HG02885 (cell line): Measurements from ENCODE around the gene TUFT1.
"Not testable (repeated sequence)": the region's sequence is repeated elsewhere in the genome, so short reads cannot be mapped to it uniquely, and the experiment has no call there.

ENCODE experiments used
- ATAC-seq: cut with Tn5 transposase; IDR thresholded peaks from one replicate; pipeline ENCODE4 v1.9.1; 2021; ENCODE audit warnings: mild to moderate bottlenecking; ENCODE audit not compliant: unreplicated experiment, poor library complexity

TUFT1 gene

DNA sequence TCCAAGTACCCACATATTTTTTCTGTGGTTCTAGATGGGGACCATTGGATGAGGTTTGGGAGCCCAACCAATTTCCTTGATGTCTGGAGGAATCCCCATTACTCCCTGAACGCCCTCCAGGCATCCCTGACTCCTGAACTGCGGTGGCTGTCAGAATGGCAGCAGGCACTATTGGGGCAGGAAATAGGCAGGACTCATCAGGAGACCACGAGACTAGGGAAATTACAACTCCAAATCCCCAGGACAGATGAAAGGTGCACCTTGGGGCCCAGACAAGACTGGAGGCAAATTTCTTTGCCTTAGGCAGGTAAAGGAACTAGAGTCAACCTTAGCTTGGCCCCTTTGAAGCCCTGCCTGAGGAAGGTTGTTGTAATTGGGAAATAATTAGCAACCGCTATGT lies 27.8 kb upstream of the TUFT1 start:
- ATAC-seq: no peak

DNA sequence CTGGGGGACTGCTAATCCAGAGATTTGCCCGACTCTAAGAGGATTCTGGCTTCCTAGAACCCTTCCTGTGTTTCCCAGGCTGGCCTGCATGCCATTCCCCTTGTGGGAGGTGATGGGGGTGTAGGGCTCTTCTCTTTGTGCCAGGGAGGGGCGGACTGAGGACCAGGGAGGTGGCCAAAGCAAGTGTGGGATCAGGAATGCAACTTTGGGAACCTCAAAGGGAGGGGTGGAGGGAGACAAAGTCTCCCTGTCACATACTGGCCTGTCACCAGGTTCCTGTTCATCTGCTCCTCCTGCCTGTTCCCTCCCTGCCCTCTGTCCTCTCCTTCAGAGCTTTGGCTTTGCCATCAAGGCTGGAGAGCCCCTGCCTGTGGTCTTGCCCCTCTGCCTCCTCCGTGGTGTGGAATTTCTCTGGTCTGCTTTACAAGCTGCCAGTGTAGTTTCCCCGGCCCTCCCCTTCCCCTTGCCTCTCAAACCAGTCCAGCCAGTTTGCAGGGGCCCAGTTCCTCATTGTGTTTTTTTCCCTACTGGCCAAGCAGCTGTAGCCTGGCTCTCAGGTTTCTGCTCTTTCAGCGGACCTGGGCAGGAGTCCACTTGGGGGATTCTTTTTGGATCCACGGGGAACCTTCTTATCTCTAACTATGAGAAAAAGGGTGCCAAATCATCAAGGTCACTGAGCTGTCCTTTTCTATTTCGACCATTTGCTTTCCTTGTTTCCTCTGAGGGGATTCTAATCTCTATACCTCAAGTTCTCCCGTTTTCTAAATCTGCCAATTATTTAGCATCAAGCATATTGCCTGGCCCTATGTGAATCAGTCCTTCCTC lies 27.1 kb upstream of the TUFT1 start:
- ATAC-seq: no peak

DNA sequence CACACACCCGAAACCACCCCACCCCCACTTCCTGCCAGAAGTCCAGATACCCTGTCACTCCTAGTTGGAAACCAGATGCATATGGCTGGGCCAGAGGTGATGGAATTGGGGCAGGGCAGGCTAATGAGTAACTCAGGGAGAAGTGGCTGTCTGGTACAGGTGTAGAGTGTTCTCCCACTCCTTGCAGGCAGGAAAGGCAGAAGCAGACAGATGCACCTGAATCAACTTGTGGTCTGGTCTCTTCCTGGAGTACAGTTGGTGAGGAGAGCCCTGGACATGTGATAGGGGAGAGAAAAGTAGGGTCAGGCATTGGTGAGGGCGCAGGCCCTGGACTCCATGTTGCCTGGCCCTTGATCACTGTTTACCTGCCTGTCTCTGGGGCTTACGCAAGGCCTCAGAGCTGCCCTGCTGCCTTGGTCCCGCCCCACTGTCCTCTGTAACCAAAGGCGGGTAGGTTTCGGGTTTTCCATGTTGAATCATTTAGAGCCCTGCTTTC lies 26.4 kb upstream of the TUFT1 start:
- ATAC-seq: no peak

DNA sequence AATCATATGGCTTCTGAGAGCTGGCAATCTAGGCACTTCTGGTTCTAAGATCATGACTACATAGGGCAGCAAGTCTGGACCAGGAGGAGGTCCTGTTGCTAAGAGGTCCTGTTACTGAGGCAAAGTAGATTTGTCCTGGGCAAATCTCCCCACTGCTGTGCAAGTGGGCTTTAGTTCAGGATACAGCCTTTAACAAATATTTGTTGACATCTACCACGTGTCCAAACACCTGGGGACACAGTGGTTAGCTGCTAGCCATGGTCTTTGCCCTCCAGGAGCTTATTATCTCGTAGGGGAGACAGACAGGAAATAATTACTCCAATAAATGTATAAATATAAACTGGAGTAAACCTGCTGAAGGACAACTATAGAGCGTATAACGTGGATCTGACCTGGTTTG lies 25.7 kb upstream of the TUFT1 start:
- ATAC-seq: no peak

DNA sequence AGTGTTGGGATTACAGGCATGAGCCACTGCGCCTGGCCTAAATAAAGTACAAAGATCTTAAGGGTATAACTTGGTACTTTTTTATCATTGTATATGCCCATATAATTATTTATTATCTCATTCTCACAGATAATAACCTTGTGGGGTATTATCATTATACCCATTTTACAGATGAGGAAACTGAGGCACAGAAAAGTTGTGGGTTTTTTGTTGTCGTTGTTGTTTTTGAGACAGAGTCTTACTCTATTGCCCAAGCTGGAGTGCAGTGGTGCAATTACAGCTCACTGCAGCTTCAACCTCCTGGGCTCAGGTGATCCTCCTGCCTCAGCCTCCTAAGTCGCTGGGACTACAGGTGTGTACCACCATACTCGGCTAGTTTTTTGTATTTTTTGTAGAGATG lies 24.8 kb upstream of the TUFT1 start:
- ATAC-seq: no peak

DNA sequence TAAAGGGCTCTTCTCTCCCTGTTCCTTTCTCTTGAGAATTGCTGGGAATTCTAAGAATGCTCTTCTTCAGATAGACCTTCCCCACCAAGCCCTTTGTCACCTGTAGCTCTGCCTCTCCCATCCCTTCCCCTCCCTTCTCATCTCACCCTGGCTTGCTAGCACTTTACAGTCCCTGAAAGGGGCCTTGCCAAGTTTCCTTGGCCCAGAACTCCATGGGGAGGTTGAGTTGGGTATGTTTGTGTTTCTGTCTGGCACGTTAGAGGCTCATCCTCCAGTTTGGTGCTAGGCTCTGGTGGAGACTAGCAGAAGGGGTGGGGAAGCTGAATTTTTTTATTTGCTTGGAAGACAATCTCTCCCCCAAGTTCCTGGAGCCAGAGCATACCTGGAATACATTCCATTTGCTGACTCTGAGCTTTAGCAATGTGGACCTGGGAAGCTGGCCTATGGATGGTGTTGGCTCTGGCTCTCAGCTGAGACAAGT lies 24.0 kb upstream of the TUFT1 start:
- no peak for ATAC-seq

DNA sequence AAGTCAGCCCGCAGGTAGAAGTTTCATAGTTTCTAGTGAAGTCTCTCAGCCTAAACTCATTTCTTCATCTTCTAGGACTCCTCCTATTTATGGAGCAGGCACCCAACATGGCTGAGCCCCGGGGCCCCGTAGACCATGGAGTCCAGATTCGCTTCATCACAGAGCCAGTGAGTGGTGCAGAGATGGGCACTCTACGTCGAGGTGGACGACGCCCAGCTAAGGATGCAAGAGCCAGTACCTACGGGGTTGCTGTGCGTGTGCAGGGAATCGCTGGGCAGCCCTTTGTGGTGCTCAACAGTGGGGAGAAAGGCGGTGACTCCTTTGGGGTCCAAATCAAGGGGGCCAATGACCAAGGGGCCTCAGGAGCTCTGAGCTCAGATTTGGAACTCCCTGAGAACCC lies 21.7 kb upstream of the TUFT1 start:
- ATAC-seq: no peak

DNA sequence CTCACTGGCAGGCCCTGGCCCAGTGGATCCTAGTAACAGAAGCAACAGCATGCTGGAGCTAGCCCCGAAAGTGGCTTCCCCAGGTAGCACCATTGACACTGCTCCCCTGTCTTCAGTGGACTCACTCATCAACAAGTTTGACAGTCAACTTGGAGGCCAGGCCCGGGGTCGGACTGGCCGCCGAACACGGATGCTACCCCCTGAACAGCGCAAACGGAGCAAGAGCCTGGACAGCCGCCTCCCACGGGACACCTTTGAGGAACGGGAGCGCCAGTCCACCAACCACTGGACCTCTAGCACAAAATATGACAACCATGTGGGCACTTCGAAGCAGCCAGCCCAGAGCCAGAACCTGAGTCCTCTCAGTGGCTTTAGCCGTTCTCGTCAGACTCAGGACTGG lies 21.2 kb upstream of the TUFT1 start:
- ATAC-seq: no peak

DNA sequence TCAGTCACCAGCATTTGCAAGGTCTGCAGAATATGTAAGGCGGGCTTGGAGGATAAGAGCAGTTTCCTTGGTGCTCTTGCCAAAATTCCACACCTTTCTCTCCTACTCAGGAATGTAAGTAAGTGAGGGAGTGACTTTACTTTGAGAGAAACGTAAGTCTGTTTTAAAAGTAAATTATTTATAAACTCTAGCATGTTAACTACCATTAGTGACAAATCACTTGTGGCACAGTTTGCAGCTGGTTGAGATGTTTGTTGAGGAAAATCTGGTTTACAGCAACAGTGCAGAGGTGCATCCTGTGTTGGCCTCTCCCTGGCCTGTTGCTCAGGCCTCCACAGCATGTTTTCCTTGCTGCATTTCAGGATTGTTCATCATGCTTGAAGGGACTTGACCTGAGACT lies 20.4 kb upstream of the TUFT1 start:
- ATAC-seq: no peak

DNA sequence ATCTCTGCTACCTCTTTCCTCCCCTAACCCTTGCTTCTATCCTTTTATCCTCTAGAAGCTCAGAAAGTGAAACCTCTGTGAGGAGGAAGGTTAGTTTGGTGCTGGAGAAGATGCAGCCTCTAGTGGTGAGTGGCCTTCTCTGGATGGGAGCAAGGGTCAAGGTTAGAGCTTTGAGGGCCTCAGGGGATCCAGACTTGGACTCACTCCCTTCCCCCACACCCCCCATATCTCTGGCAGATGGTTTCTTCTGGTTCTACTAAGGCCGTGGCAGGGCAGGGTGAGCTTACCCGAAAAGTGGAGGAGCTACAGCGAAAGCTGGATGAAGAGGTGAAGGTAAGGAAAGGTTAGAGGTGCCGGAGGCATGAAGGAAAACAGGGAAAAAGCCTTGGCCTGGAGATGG lies 19.8 kb upstream of the TUFT1 start:
- no peak for ATAC-seq

DNA sequence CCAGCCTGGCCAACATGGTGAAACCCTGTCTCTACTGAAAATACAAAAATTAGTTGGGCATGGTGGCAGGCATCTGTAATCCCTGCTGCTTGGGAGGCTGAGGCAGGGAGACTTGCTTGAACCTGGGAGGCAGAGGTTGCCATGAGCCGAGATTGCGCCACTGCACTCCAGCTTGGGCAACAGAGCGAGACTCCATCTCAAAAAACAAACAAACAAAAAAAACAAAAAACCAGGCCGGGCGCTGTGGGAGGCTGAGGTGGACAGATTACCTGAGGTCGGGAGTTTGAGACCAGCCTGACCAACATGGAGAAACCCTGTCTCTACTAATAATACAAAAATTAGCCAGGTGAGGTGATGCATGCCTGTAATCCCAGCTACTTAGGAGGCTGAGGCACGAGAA lies 17.7 kb upstream of the TUFT1 start:
- ATAC-seq: not testable (repeated sequence)

DNA sequence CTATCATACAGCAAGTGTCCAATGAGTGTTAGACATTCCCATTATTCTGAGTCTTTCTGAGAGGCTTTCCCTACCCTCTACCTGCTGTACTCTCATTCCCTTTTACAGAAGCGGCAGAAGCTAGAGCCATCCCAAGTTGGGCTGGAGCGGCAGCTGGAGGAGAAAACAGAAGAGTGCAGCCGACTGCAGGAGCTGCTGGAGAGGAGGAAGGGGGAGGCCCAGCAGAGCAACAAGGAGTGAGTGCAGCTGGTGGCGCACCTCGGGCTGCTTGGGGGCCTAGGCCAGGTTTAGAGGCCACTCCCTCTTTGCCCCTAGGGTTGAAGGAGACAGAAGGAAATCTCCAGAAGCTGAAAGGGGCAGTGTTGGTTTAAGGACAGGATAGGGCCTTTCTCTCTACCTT lies 16.8 kb upstream of the TUFT1 start:
- ATAC-seq: no peak

DNA sequence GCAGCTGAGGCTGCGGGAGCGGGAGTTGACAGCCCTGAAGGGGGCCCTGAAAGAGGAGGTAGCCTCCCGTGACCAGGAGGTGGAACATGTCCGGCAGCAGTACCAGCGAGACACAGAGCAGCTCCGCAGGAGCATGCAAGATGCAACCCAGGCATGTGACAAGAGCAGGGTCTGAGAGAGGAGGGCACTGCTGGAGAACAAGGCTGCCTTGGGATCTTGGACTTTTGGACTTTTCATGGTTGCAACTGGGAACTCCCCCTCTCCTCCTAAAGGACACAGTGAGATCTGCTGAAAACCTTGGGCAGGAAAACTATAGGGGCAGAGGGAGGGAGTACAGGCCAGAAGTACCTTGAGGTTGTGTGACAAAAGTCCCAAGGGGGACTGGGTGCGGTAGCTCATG lies 15.4 kb upstream of the TUFT1 start:
- no peak for ATAC-seq

DNA sequence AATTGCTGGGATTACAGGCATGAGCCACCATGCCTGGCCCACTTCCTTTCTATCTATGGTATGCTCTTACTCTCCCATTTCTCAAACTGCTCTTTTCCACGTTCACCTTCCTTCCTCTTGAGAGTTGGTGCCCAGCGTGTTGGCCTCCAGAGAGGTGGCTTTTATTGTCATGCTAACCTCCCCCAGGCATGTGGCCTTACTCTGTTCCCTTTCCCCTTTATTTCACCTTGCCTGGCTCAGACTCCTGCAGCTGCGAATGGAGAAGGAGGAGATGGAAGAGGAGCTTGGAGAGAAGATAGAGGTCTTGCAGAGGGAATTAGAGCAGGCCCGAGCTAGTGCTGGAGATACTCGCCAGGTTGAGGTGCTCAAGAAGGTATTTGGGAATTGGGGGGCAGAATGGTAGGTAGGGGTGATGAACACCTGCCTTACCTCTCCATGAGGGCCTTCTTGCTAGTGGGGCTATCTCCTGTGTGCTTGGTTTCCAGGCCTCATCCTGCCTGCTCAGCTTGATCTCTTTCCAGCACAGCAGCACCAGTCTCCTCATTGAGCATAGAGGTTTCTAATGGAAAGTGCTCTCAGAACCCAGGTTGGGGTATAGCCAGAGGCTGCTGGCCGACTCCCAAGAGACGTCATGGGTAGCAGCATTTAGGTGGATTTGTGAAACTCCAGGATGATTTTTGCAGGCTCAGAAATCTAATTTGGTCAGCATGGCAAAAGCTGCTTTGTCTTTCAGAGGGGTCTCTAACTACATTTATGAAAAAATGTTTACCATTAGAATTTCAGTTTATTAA lies 13.2 kb upstream of the TUFT1 start:
- no peak for ATAC-seq

DNA sequence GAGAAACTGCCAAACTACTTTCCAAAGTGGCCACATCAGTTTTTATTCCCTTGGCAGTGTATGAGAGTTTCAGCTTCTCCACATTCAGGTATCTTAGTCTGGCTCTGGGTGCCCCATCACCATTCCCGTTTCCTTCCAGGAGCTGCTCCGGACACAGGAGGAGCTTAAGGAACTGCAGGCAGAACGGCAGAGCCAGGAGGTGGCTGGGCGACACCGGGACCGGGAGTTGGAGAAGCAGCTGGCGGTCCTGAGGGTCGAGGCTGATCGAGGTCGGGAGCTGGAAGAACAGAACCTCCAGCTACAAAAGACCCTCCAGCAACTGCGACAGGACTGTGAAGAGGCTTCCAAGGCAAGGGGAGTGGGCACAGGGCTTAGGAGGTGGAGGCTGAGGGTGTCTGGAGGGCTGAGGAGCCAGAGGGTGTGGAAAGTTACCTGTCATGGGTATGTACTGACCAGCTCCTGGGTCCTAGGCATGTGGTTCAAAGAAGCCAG lies 10.9 kb upstream of the TUFT1 start:
- no peak for ATAC-seq

DNA sequence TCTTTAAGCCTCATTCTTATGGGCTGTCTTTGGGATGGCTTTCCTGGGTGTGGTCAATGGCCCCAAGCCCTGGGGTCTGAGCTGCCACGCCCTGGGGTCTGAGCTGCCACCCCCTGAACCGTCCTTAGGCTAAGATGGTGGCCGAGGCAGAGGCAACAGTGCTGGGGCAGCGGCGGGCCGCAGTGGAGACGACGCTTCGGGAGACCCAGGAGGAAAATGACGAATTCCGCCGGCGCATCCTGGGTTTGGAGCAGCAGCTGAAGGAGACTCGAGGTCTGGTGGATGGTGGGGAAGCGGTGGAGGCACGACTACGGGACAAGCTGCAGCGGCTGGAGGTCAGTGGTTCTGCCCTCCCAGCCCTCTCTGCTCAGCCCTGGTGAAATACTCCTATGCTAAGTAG lies 10.3 kb upstream of the TUFT1 start:
- ATAC-seq: no peak

DNA sequence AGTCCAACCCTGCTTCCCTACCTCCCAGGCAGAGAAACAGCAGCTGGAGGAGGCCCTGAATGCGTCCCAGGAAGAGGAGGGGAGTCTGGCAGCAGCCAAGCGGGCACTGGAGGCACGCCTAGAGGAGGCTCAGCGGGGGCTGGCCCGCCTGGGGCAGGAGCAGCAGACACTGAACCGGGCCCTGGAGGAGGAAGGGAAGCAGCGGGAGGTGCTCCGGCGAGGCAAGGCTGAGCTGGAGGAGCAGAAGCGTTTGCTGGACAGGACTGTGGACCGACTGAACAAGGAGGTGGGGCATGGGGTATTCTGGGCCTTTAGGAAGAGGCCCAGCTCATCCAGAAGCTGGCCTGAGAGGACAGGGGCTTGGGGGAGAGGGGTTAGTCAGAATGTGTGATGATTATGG lies 9.6 kb upstream of the TUFT1 start:
- ATAC-seq: no peak

DNA sequence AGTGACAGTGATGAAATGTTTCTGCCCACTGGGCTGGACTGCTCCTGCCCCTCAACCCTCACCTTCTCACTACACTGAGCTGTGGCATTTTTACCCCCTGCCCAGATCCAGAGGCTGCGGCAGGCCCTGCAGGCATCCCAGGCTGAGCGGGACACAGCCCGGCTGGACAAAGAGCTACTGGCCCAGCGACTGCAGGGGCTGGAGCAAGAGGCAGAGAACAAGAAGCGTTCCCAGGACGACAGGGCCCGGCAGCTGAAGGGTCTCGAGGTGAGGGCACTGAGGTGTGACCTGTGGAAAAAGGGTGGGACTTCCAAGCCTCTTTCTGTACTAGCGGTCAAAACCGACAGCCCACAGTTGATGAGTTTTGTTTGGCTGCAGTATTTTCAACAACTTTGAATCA lies 6.2 kb upstream of the TUFT1 start:
- ATAC-seq: no peak

DNA sequence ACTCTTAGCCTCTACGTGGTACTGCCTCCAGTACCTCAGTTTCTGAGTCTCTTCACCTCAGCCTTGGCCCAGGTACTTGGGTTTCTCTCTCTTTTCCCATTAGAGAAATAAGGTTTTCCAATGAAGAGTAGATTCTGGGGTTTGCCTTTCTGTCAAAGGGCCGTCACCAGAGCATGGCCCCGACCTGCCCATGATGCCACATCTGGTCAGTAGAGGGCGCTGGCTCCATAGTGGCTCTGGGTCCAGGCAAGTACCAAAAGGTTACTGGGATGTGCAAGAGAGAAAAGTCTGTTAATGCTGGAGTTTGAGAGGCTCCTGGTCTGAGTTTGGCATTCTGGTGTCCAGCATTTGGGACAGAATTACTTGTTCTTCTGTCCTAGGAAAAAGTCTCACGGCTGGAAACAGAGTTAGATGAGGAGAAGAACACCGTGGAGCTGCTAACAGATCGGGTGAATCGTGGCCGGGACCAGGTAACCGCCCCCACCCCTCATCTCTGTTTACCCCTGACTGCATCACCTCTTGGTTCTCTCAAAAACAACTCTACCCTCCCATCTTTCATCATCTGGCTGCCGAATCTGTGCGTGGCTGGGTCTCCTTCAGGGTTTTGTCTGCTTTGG lies 5.3 kb upstream of the TUFT1 start:
- peak; percentile 46 for ATAC-seq

DNA sequence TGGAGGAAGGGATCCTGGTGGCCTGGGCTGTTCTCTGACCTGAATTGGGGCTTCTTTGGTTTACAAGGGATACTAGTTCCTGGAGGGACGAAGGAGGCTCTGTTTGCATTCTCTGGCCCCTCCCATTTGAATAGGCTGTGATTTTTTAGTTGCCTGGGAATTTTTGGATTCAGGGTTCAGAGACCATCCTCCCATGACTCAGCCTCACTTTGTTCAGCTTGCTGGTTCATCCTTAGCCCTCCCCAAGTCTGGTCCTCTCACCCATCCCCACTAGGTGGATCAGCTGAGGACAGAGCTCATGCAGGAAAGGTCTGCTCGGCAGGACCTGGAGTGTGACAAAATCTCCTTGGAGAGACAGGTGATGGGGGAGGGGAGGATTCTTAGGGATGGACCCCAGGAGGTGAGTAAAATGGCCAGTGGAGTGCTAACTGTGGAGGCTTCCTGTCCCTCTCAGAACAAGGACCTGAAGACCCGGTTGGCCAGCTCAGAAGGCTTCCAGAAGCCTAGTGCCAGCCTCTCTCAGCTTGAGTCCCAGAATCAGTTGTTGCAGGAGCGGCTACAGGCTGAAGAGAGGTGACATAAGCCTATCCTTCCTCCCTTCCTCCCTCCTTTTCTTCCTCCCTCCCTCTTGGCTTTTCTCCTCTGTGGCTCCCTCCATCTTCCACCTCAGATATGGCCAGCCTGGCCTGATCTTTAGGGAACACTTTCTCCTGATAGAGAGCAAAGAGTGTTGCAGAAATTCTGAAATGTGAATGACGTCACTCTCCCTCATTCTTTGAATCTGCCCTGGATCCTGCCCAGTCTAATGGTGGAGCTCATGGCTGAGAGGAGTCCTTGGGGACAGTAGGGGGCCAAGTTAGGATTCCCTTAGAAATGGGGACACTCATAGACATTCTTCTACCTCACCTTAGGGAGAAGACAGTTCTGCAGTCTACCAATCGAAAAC lies 4.5 kb upstream of the TUFT1 start:
- no peak for ATAC-seq
